ENCODE measurements around the gene G6PC1. TPM values are rescaled to one million over a fixed set of nuclear protein-coding genes. Genes with fewer than 3 reads are reported as not detected.
"Not testable (repeated sequence)": the region's sequence is repeated elsewhere in the genome, so short reads cannot be mapped to it uniquely, and the experiment has no call there.

G6PC1 gene
- total RNA-seq, 1 donor from 2014 or later, result not detected

DNA sequence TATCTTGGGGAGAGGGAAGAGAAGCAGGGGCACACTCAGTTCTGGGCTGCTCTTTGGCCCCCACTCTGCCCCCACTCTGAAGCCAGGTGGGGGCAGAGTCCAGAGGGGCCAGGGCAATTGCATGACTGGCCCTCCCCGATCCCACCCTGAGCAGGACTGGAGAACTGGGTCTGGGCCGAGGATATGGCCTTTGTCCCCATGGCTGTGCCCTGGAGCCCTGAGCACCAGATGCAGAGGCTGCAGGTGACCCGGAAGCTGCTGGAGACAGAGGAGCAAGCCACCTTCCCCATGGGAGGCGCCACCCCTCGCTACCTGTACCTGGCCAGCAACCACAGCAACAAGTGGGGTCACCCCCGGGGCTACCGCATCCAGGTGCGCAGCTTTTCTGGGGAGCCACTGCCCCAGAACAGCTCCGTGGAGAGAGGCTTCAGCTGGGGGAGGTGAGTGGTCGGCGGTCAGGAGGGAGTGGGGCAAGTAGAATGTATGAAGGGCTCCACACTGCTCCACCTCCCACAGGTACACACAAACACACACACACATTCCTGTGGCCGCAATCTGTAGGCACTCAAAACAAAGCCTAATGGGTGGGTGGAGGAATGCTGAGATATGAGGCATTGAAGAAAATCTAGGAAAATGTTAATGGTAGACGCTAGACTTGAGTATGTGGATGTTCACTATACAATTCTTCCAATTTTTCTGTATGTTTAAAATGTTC is 28.2 kb upstream of the G6PC1 start:
- Mint-ChIP-seq H3K4me3 (no peak overlapping the region), H3K4me1 (no peaks in the 10 kb centered on the region), H3K27me3 (ENCODE audit: low read depth) (peaks cover 32% of the 10 kb centered on the region), H3K9me3 (peaks cover 18% of the 10 kb centered on the region), H3K27ac (no peak overlapping the region), H3K36me3 (peaks cover 3% of the 10 kb centered on the region)
- TF ChIP-seq, protein P1, sequence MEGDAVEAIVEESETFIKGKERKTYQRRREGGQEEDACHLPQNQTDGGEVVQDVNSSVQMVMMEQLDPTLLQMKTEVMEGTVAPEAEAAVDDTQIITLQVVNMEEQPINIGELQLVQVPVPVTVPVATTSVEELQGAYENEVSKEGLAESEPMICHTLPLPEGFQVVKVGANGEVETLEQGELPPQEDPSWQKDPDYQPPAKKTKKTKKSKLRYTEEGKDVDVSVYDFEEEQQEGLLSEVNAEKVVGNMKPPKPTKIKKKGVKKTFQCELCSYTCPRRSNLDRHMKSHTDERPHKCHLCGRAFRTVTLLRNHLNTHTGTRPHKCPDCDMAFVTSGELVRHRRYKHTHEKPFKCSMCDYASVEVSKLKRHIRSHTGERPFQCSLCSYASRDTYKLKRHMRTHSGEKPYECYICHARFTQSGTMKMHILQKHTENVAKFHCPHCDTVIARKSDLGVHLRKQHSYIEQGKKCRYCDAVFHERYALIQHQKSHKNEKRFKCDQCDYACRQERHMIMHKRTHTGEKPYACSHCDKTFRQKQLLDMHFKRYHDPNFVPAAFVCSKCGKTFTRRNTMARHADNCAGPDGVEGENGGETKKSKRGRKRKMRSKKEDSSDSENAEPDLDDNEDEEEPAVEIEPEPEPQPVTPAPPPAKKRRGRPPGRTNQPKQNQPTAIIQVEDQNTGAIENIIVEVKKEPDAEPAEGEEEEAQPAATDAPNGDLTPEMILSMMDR (IDR thresholded peaks at IDR 0.05; ENCODE audit: unreplicated experiment), result no peak
- DNase-seq (ENCODE audit: low spot score in 2 of 2, unreplicated experiment in 2 of 2), result no peak

DNA sequence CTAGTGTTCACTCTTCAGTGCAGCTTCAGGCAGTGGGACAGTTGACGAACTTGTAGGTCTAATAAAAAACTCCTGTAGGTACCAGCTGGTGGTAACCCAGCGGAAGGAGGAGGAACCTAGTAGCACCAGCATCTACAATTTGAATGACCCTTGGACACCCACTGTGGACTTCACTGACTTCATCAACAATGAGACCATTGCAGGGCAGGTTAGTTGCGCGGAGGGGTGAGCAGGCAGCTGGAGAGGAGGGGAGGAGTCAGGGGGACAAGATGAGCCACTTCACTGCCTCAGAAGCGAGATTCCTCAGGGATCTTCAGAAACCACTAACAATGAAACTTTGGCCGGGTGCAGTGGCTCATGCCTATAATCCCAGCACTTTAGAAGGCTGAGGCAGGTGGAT is 27.3 kb upstream of the G6PC1 start:
- Mint-ChIP-seq H3K4me3 (no peak overlapping the region), H3K27ac (no peak overlapping the region), H3K36me3 (peaks cover 3% of the 10 kb centered on the region), H3K4me1 (no peaks in the 10 kb centered on the region), H3K27me3 (ENCODE audit: low read depth) (peaks cover 41% of the 10 kb centered on the region), H3K9me3 (peaks cover 18% of the 10 kb centered on the region)
- no peak for DNase-seq (ENCODE audit: low spot score in 2 of 2, unreplicated experiment in 2 of 2)
- TF ChIP-seq, protein P1 (IDR thresholded peaks at IDR 0.05; ENCODE audit: unreplicated experiment), result no peak

DNA sequence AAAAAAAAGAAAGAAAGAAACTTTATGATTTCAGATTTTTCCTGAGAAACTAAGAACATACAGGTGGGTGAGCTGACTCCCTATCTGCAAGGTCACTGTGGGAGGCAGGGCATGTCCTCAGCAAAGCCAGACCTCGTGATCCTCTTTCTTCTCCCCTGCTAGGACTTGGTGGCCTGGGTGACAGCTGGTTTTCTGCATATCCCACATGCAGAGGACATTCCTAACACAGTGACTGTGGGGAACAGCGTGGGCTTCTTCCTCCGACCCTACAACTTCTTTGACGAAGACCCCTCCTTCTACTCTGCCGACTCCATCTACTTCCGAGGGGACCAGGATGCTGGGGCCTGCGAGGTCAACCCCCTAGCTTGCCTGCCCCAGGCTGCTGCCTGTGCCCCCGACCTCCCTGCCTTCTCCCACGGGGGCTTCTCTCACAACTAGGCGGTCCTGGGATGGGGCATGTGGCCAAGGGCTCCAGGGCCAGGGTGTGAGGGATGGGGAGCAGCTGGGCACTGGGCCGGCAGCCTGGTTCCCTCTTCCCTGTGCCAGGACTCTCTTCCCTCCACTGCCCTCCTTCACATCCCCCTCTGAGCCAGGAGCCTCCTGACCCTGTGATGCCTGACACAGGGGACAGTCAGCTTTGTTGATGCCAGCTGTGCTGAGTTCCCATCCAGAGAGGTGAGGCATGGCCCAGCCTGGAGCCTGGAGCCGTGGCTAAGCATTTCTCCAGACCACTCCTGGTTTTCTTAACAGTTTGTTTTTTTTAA is 26.5 kb upstream of the G6PC1 start:
- not testable (repeated sequence) for H3K36me3 Mint-ChIP-seq; DNase-seq (ENCODE audit: low spot score in 2 of 2, unreplicated experiment in 2 of 2); H3K27ac Mint-ChIP-seq; H3K4me1 Mint-ChIP-seq; H3K4me3 Mint-ChIP-seq
- Mint-ChIP-seq H3K9me3 (peaks cover 18% of the 10 kb centered on the region), H3K27me3 (ENCODE audit: low read depth) (peaks cover 49% of the 10 kb centered on the region)

DNA sequence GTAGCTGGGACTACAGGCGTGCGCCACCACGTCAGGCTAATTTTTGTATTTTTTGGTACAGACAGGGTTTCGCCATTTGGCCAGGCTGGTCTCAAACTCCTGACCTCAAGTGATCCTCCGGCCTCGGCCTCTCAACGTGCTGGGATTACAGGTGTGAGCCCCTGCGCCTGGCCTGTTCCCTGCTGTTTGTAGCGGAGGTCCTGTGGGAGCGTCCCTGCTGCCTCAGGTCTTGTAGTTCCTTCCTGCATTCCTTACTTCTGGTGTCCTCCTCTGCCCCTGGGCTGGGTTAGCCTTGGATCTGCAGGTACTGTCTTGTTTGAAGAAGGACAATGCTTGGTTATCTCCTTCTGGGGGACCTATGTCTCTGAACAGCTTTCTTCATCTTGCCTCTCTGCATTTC is 23.6 kb upstream of the G6PC1 start:
- Mint-ChIP-seq H3K9me3 (no peaks in the 10 kb centered on the region), H3K36me3 (no peaks in the 10 kb centered on the region), H3K4me1 (no peaks in the 10 kb centered on the region), H3K27ac (no peak overlapping the region), H3K4me3 (no peak overlapping the region), H3K27me3 (ENCODE audit: low read depth) (peaks cover 69% of the 10 kb centered on the region)
- DNase-seq (ENCODE audit: low spot score in 2 of 2, unreplicated experiment in 2 of 2), result no peak
- TF ChIP-seq, protein P1 (IDR thresholded peaks at IDR 0.05; ENCODE audit: unreplicated experiment), result no peak

DNA sequence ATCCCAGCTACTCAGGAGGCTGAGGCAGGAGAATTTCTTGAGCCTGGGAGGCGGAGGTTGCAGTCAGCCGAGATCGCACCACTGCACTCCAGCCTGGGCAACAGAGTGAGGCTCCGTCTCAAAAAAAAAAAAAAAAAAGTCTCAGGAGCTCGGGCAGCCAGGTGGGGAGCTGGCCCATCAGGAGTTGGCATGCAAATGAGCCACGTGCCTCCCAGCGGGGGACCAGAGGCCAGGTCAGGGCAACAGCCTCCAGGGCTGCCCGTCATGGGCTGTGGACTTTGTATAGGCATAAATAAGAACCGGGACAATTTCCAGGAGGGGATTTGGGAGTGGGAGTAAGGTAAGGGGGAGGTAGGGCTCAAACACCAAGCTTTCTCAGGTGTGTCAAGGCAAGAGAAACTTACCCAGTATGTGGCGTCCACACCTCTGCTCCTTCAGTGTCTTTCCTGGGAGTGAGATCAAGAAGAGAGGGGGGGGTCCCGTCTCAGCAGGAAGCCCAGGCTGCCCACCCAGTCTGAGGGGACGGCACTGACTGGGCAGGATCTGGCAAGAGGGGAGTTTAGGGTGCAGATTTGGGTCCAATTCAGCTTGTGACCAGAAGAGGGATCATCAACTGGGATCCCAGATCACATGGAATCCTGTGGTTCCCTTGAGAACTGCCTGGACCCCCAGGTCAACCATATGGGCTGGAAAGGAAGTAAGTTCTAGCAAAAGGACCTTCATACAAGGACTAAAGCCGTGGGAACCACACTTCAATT is 22.3 kb upstream of the G6PC1 start:
- Mint-ChIP-seq H3K36me3 (no peaks in the 10 kb centered on the region), H3K4me1 (no peaks in the 10 kb centered on the region), H3K9me3 (no peaks in the 10 kb centered on the region), H3K27me3 (ENCODE audit: low read depth) (peaks cover 64% of the 10 kb centered on the region), H3K4me3 (no peak overlapping the region), H3K27ac (no peak overlapping the region)
- TF ChIP-seq, protein P1 (IDR thresholded peaks at IDR 0.05; ENCODE audit: unreplicated experiment), result no peak
- no peak for DNase-seq (ENCODE audit: low spot score in 2 of 2, unreplicated experiment in 2 of 2)
